ENCODE results near the gene HSPA13. TPM values are rescaled to one million over a fixed set of nuclear protein-coding genes. Genes with fewer than 3 reads are reported as not detected.
"Not testable (repeated sequence)": the region's sequence is repeated elsewhere in the genome, so short reads cannot be mapped to it uniquely, and the experiment has no call there.

HSPA13 gene
- polyA plus RNA-seq, 1 of the 3 experiments (the other 2 are of a cell fraction), result 10.5 TPM

DNA sequence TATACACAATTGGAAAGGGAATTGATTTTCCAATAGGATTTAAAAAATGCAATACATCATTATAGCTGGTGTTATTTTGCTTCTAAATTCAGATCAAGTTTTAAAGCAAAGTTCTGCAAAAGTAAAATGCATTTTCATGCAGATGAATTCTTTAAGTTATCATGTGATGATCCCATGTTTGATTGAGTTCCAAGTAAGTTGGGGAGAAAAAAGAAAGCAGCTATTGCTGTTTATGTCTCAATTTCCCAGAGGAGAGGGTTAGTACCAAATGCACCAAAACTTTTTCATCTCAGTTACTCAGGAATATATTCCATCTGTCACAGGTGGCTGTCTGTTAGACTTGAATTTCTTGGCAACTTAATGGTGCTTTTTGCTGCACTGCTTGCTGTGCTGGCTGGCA is 29.7 kb downstream of the HSPA13 start:
- H3K9me3 ChIP-seq, result no peaks in the 10 kb centered on the region; the same call in 1 of the 2 replicates
- H3K4me1 ChIP-seq (ENCODE audit: control insufficient read depth in 1 of 2, insufficient read depth in 2 of 2, low read depth in 1 of 2, low read length in 1 of 2), result no peaks in the 10 kb centered on the region
- CTCF ChIA-PET, result no interaction called here
- no peak overlapping the region for H3K4me2 ChIP-seq
- POLR2A ChIA-PET, result no interaction called here
- H3F3A ChIP-seq (replicated peaks; ENCODE audit: insufficient read depth), result no peaks in the 10 kb centered on the region
- H3K79me2 ChIP-seq (ENCODE audit: insufficient read depth), result no peaks in the 10 kb centered on the region
- H3K4me3 ChIP-seq (ENCODE audit: low read depth in 2 of 2, low read length in 1 of 2), result no peak overlapping the region
- no peaks in the 10 kb centered on the region for H3K9me2 ChIP-seq
- no peaks in the 10 kb centered on the region for H4K20me1 ChIP-seq (ENCODE audit: insufficient read depth)
- H3K27me3 ChIP-seq (ENCODE audit: insufficient read depth), result no peaks in the 10 kb centered on the region; the same call in 1 of the 2 replicates
- H3K27ac ChIP-seq (ENCODE audit: low read depth in 2 of 2, low read length in 1 of 2), result no peak overlapping the region
- H2AFZ ChIP-seq (ENCODE audit: low read depth), result no peak overlapping the region
- no peak for DNase-seq
- TF ChIP-seq, protein P1, sequence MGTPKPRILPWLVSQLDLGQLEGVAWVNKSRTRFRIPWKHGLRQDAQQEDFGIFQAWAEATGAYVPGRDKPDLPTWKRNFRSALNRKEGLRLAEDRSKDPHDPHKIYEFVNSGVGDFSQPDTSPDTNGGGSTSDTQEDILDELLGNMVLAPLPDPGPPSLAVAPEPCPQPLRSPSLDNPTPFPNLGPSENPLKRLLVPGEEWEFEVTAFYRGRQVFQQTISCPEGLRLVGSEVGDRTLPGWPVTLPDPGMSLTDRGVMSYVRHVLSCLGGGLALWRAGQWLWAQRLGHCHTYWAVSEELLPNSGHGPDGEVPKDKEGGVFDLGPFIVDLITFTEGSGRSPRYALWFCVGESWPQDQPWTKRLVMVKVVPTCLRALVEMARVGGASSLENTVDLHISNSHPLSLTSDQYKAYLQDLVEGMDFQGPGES (IDR thresholded peaks at IDR 0.05; ENCODE audit: low read depth, low read length), result no peak
- TF ChIP-seq FOSL2 (IDR thresholded peaks at IDR 0.05; ENCODE audit: borderline replicate concordance, low read depth) (no peak), YY1 (IDR thresholded peaks at IDR 0.05; ENCODE audit: low read depth) (no peak), RAD21 (IDR thresholded peaks at IDR 0.05; ENCODE audit: low read length) (no peak), RCOR1 (IDR thresholded peaks at IDR 0.05; ENCODE audit: low read length) (no peak), MAX (IDR thresholded peaks at IDR 0.05; ENCODE audit: low read depth) (no peak)
- TF ChIP-seq, protein P2, sequence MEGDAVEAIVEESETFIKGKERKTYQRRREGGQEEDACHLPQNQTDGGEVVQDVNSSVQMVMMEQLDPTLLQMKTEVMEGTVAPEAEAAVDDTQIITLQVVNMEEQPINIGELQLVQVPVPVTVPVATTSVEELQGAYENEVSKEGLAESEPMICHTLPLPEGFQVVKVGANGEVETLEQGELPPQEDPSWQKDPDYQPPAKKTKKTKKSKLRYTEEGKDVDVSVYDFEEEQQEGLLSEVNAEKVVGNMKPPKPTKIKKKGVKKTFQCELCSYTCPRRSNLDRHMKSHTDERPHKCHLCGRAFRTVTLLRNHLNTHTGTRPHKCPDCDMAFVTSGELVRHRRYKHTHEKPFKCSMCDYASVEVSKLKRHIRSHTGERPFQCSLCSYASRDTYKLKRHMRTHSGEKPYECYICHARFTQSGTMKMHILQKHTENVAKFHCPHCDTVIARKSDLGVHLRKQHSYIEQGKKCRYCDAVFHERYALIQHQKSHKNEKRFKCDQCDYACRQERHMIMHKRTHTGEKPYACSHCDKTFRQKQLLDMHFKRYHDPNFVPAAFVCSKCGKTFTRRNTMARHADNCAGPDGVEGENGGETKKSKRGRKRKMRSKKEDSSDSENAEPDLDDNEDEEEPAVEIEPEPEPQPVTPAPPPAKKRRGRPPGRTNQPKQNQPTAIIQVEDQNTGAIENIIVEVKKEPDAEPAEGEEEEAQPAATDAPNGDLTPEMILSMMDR (IDR thresholded peaks at IDR 0.05), result no peak
- TF ChIP-seq, protein P3, sequence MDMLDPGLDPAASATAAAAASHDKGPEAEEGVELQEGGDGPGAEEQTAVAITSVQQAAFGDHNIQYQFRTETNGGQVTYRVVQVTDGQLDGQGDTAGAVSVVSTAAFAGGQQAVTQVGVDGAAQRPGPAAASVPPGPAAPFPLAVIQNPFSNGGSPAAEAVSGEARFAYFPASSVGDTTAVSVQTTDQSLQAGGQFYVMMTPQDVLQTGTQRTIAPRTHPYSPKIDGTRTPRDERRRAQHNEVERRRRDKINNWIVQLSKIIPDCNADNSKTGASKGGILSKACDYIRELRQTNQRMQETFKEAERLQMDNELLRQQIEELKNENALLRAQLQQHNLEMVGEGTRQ (IDR thresholded peaks at IDR 0.05; ENCODE audit: borderline replicate concordance, low read depth, low read length), result no peak
- no peaks in the 10 kb centered on the region for H3K36me3 ChIP-seq (replicated peaks in 1 of 2; ENCODE audit: control insufficient read depth in 1 of 2, insufficient read depth in 2 of 2, low read length in 1 of 2)
- H3K9ac ChIP-seq, result no peak overlapping the region

- 0% methylated on average over 1 of the region's 2 CpGs for WGBS (ENCODE audit: low lambda C conversion rate)
- H3K27me3 ChIP-seq (ENCODE audit: insufficient read depth); DNase-seq; H3K9me2 ChIP-seq; H3K9ac ChIP-seq; CTCF ChIA-PET; H3K79me2 ChIP-seq (ENCODE audit: insufficient read depth); POLR2A ChIA-PET; H4K20me1 ChIP-seq (ENCODE audit: insufficient read depth); H3K4me3 ChIP-seq (ENCODE audit: low read depth in 2 of 2, low read length in 1 of 2); H3K36me3 ChIP-seq (replicated peaks in 1 of 2; ENCODE audit: control insufficient read depth in 1 of 2, insufficient read depth in 2 of 2, low read length in 1 of 2); H3F3A ChIP-seq (replicated peaks; ENCODE audit: insufficient read depth); H3K27ac ChIP-seq (ENCODE audit: low read depth in 2 of 2, low read length in 1 of 2); H3K4me1 ChIP-seq (ENCODE audit: control insufficient read depth in 1 of 2, insufficient read depth in 2 of 2, low read depth in 1 of 2, low read length in 1 of 2); H3K9me3 ChIP-seq; H3K4me2 ChIP-seq; H2AFZ ChIP-seq (ENCODE audit: low read depth): not testable (repeated sequence)
Measured at GRCh38 chr21:14327346-14327745, 55.6 kb downstream of the HSPA13 start.
